GM18858 (cell line): ENCODE data around the gene NUDT22.

Source experiments
- ATAC-seq: cut with Tn5 transposase; IDR thresholded peaks from one replicate; pipeline ENCODE4 v1.9.1; 2021; ENCODE audit not compliant: unreplicated experiment

Gene NUDT22

DNA sequence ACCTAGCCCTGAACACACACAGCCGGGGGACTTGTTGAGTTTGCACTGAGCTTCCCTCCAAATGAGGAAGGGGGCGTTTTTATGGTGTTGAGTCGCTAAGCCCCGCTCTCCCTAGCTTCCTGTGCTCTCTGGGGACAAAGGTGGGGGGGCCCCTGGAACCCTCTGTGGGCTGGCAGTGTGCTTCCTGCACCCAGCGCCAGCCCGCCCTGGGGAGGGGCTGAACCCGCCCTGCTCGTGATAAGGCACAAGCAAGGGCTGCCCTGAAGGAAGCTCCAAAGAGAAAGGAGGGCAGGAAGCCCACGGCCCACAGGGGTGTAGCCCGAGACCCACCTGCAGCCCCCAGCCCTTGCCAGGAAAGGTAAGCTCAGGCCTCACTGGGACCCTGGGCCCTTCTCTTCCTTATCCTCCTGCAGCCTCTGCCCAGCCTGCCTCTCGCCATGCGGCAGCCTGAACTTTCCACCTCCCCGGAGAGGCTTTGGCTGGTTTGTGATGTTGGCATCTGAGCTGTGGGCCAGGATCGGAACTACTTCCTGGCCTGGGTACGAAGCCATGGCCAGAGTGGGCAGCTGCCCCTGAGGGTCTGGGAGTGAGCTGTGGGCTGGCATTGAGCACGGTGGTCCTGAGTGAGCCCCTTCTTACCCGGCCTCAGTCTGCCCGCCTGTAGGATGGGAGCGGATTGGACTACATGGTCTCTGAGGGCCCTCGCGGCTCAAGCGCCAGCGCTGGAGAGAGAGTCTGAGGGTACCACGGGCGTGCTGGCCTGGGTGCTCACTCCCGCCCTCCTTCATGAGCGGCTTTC lies 19.4 kb upstream of the NUDT22 start, which contains the start of gene FERMT3:
Gene FERMT3, plus strand, starts transcription at position 265 of the 799 bp plus-strand sequence. CDS start 644 bp downstream, outside the sequence.
- ATAC-seq, result no peak

DNA sequence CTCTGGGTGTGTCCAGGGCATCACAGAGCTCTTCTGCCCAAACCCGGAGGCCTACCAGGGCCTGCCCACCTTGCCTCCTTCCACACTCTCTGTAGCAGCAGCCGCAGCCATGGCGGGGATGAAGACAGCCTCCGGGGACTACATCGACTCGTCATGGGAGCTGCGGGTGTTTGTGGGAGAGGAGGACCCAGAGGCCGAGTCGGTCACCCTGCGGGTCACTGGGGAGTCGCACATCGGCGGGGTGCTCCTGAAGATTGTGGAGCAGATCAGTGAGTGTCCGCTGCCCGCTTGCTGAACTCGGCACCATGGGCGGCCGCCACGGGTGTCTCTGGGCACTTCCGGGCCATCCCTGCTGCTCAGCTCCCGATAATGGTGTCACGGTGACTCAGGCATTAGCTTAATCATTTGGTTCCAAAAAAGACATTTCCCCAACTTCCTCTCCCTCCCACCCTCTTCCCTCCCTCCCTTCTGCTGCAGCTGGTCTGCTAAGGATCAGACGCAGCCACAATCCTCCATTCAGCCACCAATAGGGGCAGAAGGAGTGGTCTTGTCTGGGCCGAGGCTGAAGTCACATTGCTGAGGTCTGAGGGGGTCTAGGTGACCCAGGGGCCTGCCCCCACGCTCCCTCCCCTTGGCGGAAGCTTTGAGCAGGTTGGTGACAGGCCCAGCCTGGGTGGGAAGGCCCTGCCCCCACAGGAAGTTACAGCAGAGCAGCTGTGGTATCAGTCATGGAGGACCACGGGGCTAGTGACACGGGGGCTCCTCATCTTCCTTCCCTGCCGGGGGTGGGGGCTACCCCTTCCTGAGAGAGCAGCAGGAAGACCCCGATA lies 18.6 kb upstream of the NUDT22 start:
- ATAC-seq, result peak; percentile 38

DNA sequence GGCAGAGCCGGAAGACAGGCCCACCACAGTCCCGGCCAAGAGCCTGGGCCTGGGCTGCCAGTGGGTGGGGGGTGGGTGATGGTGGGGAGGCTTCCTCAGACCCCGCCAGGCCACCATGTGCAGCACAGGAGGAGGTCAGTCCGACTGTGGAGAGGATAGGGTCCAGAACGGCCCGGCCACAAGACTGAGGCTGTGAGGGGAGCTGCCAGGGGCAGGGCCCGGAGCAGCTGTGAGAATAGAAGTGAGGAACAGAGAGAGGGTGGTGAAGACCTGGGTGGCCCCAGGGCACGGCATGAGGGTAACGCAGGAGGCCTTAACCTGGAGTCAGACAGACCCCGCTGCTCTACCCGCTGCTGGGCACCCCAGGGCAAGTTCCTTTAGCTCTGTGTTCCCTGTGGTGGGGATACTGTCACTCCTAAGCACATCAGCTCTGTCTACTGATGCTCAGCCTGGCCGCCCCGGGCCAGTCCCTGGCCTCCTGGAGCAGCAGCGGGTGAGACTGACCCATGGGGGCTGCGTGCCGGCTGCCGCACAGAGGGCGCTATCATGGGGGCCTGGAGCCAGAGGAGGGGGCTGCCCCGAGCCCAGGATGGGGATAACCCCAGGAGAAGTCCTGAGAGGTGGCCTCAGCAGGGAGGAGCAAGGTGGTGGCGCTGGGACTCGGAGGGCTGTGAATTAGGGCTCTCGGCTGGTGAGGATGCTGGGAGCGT lies 17.8 kb upstream of the NUDT22 start:
- ATAC-seq, result no peak

DNA sequence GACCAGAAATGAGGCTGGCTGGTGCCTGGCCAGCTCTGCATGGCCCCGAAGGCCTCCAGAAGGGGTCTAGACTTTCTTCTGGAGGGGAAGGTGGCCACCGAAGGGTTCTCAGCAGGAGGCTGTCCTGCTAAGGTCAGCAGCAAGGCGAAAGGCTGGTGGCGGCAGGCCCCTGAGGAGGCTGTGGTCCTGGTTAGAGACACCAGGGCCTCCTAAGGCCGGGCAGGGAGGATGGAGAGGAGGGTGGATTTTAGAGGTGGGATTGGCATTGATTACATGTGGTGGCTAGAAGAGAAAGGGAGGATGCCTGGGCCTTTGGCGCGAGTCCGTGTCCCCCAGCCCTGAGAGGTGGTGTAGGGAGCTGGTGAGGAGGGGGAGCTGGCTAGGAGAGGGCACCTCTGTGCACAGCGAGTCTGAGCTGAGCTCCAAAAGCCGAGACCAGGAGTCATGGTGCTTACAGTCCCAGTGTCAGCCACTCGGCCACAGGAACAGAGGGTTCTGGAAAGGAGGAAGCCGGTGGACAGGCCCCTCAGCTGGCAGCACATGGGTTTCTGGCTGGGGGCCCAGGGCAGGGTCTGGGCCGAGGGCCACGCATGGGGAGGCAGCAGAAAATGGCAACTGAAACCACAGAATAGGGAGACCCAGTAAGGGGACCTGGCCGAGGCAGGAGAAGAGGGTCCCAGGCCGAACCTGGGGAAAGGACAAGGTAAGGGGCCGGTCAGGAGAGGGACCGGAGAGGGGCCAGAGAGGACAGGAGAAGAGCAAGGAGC lies 17.1 kb upstream of the NUDT22 start:
- ATAC-seq, result no peak

DNA sequence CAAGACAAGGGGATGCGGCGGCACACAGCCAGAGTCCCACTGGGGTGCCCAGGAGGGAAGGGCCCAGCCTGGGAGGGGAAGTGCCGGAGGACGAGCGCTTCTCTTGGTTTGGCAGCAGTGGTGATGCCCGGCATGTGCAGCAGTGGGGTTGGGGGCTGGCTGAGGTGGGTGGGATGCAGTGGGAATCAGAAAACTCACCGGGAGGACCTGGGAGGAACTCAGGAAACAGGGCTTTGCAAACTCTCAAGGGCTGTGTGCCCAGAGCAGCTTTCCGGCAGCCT lies 16.6 kb upstream of the NUDT22 start:
- no peak for ATAC-seq

DNA sequence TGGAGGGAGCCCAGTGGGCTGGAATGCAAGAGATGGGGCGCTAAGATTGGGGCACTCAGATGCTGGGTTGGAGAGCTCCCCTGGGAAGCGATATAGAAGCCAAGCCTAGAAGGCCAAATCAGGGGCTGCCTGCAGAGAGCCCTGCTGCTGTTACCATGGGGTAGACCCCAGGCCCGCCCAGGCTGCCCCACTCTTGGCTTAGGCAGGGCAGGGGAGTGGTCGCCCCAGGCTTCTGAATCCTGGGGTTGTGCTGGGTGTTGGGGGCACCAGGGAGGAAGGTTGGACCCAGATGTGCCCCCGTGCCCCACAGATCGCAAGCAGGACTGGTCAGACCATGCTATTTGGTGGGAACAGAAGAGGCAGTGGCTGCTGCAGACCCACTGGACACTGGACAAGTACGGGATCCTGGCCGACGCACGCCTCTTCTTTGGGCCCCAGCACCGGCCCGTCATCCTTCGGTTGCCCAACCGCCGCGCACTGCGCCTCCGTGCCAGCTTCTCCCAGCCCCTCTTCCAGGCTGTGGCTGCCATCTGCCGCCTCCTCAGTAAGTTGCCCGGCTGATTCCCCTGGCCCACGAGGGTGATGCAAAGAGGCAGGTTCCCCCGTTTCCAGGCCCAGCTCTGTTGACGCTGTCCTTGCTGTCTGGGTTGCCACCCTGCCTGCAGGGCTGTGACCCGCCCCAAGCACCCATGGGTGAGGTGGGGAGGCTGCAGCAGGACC lies 15.6 kb upstream of the NUDT22 start:
- no peak for ATAC-seq

DNA sequence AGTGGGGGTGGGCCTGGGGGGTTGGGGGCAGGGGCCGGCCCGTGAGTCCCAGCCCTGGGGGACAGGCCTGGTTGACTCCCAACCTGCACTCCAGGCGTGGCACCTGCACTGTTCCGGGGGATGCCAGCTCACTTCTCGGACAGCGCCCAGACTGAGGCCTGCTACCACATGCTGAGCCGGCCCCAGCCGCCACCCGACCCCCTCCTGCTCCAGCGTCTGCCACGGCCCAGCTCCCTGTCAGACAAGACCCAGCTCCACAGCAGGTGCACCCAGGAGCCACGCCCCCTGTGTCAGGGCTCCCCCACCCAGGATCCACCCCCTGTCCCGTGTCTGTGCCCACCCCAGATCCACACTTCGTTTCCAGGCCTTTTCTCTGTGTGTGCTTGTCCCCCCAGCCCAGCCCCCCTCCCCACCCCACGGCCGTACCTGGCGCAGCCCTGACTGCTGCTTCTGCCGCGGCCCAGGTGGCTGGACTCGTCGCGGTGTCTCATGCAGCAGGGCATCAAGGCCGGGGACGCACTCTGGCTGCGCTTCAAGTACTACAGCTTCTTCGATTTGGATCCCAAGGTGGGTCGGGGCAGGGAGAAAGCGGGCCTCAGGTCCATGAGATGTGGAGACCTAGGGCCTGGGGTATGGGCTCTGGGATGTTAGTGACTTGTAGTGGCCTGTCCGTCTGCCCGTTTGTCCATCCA lies 14.7 kb upstream of the NUDT22 start:
- no peak for ATAC-seq

DNA sequence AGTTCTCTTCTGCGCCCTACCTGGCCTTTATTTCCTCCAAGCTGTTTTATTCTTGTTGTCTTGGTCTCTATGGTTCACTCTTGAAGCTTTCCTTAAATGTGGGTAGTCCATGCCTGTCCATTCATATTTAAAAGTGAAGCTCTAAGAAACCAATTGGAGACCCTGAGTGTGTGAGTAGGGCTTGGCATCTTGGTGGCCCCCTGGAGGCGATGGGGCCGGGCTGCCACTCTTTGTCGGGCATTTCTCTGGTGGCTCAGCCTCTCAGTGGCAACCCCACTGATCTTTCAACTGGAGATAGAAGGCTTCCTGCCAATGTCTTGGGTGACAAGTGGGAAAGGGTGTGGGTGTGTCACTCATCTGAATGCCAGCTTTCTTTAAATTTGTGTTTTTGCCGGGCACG lies 9.2 kb upstream of the NUDT22 start:
- no peak for ATAC-seq

DNA sequence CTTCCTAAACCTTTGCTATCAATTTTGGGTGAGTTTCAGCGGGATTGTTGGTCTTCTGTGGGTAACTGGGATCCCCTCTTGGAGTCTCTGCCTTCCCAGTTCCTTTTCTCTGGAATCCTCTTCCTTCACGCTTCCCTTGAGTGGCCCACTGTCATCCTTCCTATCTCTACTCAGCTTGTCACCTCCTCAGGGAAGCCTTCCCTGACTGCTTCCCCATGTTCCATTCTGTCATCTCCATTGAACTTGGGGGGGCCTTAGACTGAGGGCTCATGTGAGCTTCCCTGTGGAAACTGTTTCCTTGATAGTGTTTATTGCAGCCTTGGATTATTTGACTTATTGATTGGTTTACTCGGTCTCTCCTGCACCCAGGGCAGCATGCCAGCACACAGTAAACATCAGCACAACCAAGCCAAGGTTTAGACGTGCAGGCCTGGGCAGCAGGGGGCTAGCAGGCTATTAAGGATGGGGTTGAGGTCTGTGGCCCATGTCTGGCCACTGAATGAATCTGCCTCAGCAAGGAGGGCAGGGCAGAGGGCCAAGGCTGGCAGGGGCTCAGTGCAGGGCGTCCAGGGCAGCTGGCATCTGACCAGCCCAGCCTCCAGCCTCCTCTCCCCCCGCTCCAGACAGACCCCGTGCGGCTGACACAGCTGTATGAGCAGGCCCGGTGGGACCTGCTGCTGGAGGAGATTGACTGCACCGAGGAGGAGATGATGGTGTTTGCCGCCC lies 7.3 kb upstream of the NUDT22 start:
- ATAC-seq, result no peak

DNA sequence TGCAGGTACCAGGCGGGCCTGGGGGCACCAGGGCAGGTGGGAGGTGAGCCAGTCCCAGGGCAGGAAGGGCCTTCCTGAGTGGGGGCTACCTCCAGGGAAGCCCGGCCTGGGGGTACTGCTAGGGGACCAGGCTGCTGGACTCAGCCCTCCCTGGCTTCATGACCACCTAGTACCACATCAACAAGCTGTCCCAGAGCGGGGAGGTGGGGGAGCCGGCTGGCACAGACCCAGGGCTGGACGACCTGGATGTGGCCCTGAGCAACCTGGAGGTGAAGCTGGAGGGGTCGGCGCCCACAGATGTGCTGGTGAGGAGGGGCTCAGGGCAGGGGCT lies 6.8 kb upstream of the NUDT22 start:
- ATAC-seq, result no peak

DNA sequence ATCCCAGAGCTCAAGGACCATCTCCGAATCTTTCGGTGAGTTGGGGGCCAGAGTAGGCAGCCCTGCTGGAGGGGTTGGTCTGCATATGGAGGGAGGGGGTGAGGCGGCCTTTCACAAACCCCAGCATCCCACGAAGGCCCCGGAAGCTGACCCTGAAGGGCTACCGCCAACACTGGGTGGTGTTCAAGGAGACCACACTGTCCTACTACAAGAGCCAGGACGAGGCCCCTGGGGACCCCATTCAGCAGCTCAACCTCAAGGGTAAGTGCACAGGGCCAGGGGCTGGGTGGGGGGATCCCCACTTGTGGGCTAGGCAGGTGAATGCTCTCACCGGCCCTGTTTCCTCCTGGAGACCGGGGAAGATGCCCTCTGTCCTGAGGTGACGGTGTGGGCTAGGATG lies 6.3 kb upstream of the NUDT22 start:
- ATAC-seq, result no peak

DNA sequence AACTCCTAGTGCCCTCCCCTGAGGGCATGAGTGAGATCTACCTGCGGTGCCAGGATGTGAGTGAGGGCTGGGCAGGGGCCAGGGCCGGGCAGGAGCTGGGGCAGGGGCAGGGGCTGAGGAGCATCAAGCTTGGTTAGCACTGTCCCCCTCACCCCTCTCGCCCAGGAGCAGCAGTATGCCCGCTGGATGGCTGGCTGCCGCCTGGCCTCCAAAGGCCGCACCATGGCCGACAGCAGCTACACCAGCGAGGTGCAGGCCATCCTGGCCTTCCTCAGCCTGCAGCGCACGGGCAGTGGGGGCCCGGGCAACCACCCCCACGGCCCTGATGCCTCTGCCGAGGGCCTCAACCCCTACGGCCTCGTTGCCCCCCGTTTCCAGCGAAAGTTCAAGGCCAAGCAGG lies 5.8 kb upstream of the NUDT22 start:
- ATAC-seq, result no peak

DNA sequence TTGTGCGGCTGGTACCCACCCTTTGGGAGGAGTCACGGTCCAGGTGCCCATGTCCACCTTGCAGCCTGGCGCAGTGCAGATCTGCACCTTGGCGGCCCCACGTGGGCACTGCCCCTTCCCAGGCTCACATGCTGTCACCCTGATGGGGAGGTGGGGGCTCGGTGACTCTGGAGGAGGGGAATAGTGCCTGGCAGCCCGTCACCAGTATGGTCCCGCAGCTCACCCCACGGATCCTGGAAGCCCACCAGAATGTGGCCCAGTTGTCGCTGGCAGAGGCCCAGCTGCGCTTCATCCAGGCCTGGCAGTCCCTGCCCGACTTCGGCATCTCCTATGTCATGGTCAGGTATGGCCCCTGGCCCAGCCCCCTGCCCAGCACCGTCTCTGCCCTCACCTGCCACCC lies 5.3 kb upstream of the NUDT22 start:
- no peak for ATAC-seq

DNA sequence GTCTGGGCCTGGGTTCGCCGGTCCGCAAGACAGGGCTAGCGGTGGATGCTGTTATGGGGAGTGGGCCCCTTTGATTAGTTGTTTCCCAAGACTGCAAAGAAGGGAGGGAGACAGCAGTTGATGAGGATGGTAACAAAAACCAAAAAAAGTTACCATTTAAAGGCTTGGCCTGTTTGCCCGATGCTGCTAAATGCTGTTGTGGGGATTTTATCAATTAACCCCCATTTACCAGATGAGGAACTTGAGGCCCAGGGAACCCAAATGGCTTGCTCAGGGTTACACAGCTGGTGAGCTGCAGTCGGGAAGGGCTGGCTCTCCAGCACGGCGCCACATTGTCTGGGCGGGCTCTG lies 3.4 kb upstream of the NUDT22 start:
- ATAC-seq, result no peak

DNA sequence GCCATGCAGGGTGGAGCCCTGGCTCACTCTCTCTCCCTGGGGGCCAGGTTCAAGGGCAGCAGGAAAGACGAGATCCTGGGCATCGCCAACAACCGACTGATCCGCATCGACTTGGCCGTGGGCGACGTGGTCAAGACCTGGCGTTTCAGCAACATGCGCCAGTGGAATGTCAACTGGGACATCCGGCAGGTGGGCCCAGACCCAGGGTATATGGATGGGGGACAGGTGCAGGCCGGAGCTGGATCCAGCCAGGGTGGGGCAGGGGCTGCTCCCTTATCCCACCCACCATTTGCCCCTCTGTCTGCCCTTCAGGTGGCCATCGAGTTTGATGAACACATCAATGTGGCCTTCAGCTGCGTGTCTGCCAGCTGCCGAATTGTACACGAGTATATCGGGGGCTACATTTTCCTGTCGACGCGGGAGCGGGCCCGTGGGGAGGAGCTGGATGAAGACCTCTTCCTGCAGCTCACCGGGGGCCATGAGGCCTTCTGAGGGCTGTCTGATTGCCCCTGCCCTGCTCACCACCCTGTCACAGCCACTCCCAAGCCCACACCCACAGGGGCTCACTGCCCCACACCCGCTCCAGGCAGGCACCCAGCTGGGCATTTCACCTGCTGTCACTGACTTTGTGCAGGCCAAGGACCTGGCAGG lies 2.9 kb upstream of the NUDT22 start:
- ATAC-seq, result no peak

DNA sequence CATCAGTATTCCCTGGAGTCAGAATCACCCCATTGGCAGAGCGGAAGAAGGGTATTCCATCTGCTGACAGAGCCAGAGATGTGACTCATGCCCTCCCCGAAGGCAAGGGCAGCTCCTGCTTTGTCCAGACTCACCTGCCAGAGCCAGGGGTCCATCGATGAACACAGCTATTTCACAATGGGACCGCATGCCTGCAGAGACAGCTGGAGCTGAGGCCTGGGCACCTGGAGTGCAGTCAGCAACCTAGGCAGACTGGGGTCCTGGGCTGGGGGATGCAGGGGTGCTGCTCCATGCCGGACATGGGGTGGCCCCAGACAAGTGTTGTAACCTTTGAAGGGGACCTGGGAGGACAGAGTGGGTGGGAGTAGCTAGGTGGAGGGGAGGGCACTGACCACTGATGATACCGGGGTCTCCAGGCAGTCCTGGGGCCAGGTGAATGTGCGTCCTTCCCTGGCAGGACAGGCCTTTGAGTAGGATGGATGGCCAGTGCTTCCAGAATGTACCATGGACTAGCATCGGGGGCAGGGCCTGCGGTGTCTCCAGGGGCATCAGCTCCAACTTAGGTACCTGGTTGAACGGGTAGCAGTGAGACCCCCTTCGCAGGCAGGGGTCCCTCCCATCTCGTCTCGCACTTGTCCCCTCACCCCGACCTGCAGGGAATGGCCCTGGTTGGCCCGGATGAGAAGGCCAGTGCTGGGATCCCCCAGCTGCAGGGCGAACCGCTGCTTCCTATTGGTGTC lies 1.8 kb upstream of the NUDT22 start:
- no peak for ATAC-seq

DNA sequence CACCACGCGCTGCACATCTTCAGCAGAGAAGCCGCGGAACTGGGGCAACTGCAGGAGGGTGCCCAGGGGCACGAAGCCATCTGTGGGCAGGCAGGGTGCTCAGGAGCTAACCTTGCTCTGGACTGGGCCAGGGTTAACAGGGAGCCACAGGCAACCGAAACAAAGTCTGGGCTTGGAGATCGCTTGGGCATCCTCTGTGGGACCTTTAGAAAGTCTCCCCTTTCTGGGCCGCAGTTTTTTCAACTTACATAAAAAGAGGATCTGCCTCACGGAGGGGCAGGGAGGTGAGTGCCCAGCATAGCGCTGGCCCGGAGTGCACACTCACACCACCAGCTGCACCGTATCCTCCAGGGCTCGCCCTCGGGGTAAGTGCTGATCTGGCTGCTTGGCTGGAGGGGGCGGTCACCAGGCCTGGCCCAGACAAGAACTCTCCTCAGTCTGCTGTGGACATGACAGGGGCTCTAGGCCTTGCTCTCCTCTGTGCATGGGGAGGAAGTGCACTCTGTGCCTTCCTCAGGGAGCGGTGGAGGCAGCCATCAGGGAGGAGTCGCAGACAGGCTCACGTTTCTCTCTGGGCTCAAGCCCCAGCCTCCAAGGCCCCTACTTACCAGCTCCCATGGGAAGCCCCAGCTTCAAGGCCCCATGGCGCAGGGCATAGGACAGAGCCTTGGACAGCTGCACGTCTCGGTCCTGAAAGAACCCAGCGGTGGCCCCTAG lies 1.0 kb upstream of the NUDT22 start:
- no peak for ATAC-seq
